ENCODE results near the gene TSPOAP1.

TSPOAP1 gene

DNA sequence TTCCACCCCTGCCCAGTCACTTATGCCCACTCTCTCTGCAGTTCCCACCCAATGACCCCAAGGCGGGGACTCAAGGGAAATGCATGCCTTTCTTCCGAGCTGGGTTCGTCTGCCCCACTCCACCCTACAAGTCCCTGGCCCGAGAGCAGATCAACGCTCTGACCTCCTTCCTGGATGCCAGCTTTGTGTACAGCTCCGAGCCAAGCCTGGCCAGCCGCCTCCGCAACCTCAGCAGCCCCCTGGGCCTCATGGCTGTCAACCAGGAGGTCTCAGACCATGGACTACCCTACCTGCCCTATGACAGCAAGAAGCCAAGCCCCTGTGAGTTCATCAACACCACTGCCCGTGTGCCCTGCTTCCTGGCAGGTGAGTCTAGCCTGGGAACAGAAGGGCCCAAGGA, 76.5 kb downstream of the TSPOAP1 start:
- Histone ChIP-seq H3K36me3 (ENCODE audit: control insufficient read depth, low read length) (no peaks in the 10 kb centered on the region), H3K4me2 (ENCODE audit: low read length) (no peak overlapping the region), H3K4me3 (ENCODE audit: low read length) (no peak overlapping the region), H3K27ac (ENCODE audit: low read depth, low read length) (no peak overlapping the region), H3K4me1 (ENCODE audit: control insufficient read depth, low read length) (peaks cover 6% of the 10 kb centered on the region), H4K20me1 (ENCODE audit: control insufficient read depth, insufficient read depth, low read depth, low read length) (no peaks in the 10 kb centered on the region), H3K9me2 (replicated peaks; ENCODE audit: control insufficient read depth, low read length) (no peaks in the 10 kb centered on the region), H3F3A (ENCODE audit: control insufficient read depth, insufficient read depth) (no peaks in the 10 kb centered on the region), H3K27me3 (ENCODE audit: control insufficient read depth, low read length) (peaks cover 27% of the 10 kb centered on the region), H3K79me2 (ENCODE audit: control insufficient read depth, low read length) (no peaks in the 10 kb centered on the region), H3K9me3 (ENCODE audit: control insufficient read depth, insufficient read depth, low read length) (no peaks in the 10 kb centered on the region)
- no peak for TF ChIP-seq EZH2phosphoT487 (IDR thresholded peaks at IDR 0.05; ENCODE audit: borderline replicate concordance, low read length)
- TF ChIP-seq, protein P1, sequence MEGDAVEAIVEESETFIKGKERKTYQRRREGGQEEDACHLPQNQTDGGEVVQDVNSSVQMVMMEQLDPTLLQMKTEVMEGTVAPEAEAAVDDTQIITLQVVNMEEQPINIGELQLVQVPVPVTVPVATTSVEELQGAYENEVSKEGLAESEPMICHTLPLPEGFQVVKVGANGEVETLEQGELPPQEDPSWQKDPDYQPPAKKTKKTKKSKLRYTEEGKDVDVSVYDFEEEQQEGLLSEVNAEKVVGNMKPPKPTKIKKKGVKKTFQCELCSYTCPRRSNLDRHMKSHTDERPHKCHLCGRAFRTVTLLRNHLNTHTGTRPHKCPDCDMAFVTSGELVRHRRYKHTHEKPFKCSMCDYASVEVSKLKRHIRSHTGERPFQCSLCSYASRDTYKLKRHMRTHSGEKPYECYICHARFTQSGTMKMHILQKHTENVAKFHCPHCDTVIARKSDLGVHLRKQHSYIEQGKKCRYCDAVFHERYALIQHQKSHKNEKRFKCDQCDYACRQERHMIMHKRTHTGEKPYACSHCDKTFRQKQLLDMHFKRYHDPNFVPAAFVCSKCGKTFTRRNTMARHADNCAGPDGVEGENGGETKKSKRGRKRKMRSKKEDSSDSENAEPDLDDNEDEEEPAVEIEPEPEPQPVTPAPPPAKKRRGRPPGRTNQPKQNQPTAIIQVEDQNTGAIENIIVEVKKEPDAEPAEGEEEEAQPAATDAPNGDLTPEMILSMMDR (IDR thresholded peaks at IDR 0.05; ENCODE audit: low read depth, low read length, poor library complexity, severe bottlenecking) = no peak
